Measurements from ENCODE around the gene WDR45B. TPM values are rescaled to one million over a fixed set of nuclear protein-coding genes. Genes with fewer than 3 reads are reported as not detected.

Gene WDR45B
- total RNA-seq, 4 donors from 2014 or later: 68.8 to 90.0 (median 77.2) TPM

GRCh38 chr17:82566129-82566960 is 81.9 kb downstream of the WDR45B start:
- H3K36me3 ChIP-seq: peaks cover 0 to 30% (median 0%) of the 10 kb centered on the region in 3 donors
- DNase-seq: peak in 1 of 3 donors; percentile 63
- H3K27me3 ChIP-seq: no peaks in the 10 kb centered on the region
- H3K4me1 ChIP-seq: peaks cover 0 to 45% (median 3%) of the 10 kb centered on the region in 4 donors
- no peak overlapping the region for H3K4me3 ChIP-seq
- TF ChIP-seq POLR2A (IDR thresholded peaks at IDR 0.05) (no peak), CTCF (IDR thresholded peaks at IDR 0.05) (no peak)
- peak overlapping the region in 2 of 4 donors; percentile 5 to 43 for H3K27ac ChIP-seq
- no peaks in the 10 kb centered on the region for H3K9me3 ChIP-seq

GRCh38 chr17:82565551-82565950 is 82.7 kb downstream of the WDR45B start:
- no peak for TF ChIP-seq CTCF (IDR thresholded peaks at IDR 0.05)
- H3K4me3 ChIP-seq: no peak overlapping the region
- DNase-seq: no peak
- H3K9me3 ChIP-seq: no peaks in the 10 kb centered on the region
- no peak overlapping the region for H3K27ac ChIP-seq
- H3K36me3 ChIP-seq: peaks cover 0 to 23% (median 0%) of the 10 kb centered on the region in 3 donors
- peaks cover 0 to 53% (median 3%) of the 10 kb centered on the region in 4 donors for H3K4me1 ChIP-seq
- H3K27me3 ChIP-seq: no peaks in the 10 kb centered on the region

Small RNA genes lying within 50 kb of the gene (small RNA-seq; reads per million reads assigned to genes)
- 0 to 0.13 reads per million in 2 donors for gene MIR4525

Other genes starting within 250 kb of the WDR45B start
- 100 to 1,000 TPM in 1 of 4 donors, 10 to 100 TPM in 3; 42.7 to 128 (median 80.5) TPM for gene HEXD, start 230.1 kb downstream of the WDR45B start, total RNA-seq
- gene OGFOD3, start 229.9 kb downstream of the WDR45B start, total RNA-seq: 10 to 100 TPM; 12.4 to 30.1 (median 24.0) TPM
- 100 to 1,000 TPM in 1 of 4 donors, 10 to 100 TPM in 3; 79.2 to 103 (median 88.0) TPM for gene CYBC1, start 197.7 kb downstream of the WDR45B start, total RNA-seq
- 10 to 100 TPM; 31.9 to 81.7 (median 52.0) TPM for gene NARF, start 189.7 kb downstream of the WDR45B start, total RNA-seq
- gene FOXK2, start 128.7 kb downstream of the WDR45B start, total RNA-seq: 10 to 100 TPM; 40.6 to 67.7 (median 61.1) TPM
- 10 to 100 TPM; 13.3 to 63.5 (median 29.1) TPM for gene RAB40B, start 50.3 kb upstream of the WDR45B start, total RNA-seq
- gene FN3KRP, start 68.3 kb upstream of the WDR45B start, total RNA-seq: 10 to 100 TPM; 15.5 to 33.0 (median 19.7) TPM
- gene FN3K, start 87.2 kb upstream of the WDR45B start, total RNA-seq: 10 to 100 TPM; 14.0 to 56.3 (median 23.0) TPM
- gene TBCD, start 103.6 kb upstream of the WDR45B start, total RNA-seq: 100 to 1,000 TPM in 1 of 4 donors, 10 to 100 TPM in 3; 58.7 to 130 (median 74.8) TPM
- gene ZNF750, start 191.6 kb upstream of the WDR45B start, total RNA-seq: not detected

All from Peyer's patch (tissue), 4 donors.